ENCODE data around the gene ERICH4. TPM values are rescaled to one million over a fixed set of nuclear protein-coding genes. Genes with fewer than 3 reads are reported as not detected.
A peak's percentile ranks its signal among the peaks of the same experiment; 100 is the strongest.

The ERICH4 gene
- total RNA-seq, 2 experiments from 2014 or later: not detected

DNA sequence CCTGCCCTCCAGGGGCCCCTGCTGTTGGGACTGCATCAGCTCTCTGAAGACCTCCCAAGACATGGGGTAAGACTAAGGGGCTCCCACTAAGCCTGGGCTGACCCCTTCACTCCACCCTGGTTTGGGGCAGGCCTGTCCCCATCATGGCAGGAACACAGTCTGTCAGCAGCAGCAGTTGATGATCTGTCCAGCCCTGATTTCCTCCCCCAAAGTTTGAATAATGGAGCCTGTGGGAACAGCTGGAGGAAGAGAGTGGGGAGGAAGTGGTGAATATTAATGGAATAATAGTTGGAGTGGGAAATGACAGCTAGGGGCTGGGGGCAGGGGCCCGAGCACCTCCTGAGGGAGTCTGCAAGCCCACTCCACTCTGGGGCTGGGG is 14.5 kb upstream of the ERICH4 start:
- no peak for DNase-seq (ENCODE audit: low spot score)
- Histone ChIP-seq H3K9me3 (ENCODE audit: low read length) (no peaks in the 10 kb centered on the region), H3K27ac (ENCODE audit: low read depth, low read length, poor library complexity, severe bottlenecking) (no peak overlapping the region), H2AFZ (ENCODE audit: low read length) (no peak overlapping the region), H3K36me3 (ENCODE audit: insufficient read depth, low read length) (peaks cover 38% of the 10 kb centered on the region), H3K4me1 (ENCODE audit: insufficient read depth, low read length, poor library complexity, severe bottlenecking) (no peaks in the 10 kb centered on the region), H3K79me2 (ENCODE audit: insufficient read depth, low read depth, low read length) (no peaks in the 10 kb centered on the region), H4K20me1 (ENCODE audit: insufficient read depth, low read length) (no peaks in the 10 kb centered on the region), H3K4me3 (ENCODE audit: low read depth, low read length, poor library complexity, severe bottlenecking) (no peak overlapping the region), H3K9me2 (ENCODE audit: insufficient read depth, low read length) (no peaks in the 10 kb centered on the region), H3K4me2 (ENCODE audit: low read length) (no peak overlapping the region)
- intact Hi-C loops (cut with micrococcal nuclease; ENCODE audit: unreplicated experiment): no loop called here
- CTCF ChIA-PET (ENCODE audit: unreplicated experiment): no interaction called here
- no TSS peak for BruUV-seq (replicated peaks)
- TF ChIP-seq EZH2phosphoT487 (IDR thresholded peaks at IDR 0.05; ENCODE audit: borderline replicate concordance, low read depth, low read length) (no peak), CTCF (conservative IDR thresholded peaks at IDR 0.05; ENCODE audit: low read length) (no peak)
- POLR2A ChIA-PET: interaction anchor here (1.4 kb wide), 1 partner anchor 40 kb away, joined by 3 read pairs; no protein-coding TSS in a partner anchor

- Histone ChIP-seq H3K36me3 (ENCODE audit: insufficient read depth, low read length) (peaks cover 35% of the 10 kb centered on the region), H3K4me2 (ENCODE audit: low read length) (no peak overlapping the region), H3K9me2 (ENCODE audit: insufficient read depth, low read length) (no peaks in the 10 kb centered on the region), H3K4me1 (ENCODE audit: insufficient read depth, low read length, poor library complexity, severe bottlenecking) (no peaks in the 10 kb centered on the region), H3K9me3 (ENCODE audit: low read length) (no peaks in the 10 kb centered on the region), H3K4me3 (ENCODE audit: low read depth, low read length, poor library complexity, severe bottlenecking) (no peak overlapping the region), H2AFZ (ENCODE audit: low read length) (no peak overlapping the region), H4K20me1 (ENCODE audit: insufficient read depth, low read length) (no peaks in the 10 kb centered on the region), H3K79me2 (ENCODE audit: insufficient read depth, low read depth, low read length) (no peaks in the 10 kb centered on the region), H3K27ac (ENCODE audit: low read depth, low read length, poor library complexity, severe bottlenecking) (no peak overlapping the region)
- intact Hi-C loops (cut with micrococcal nuclease; ENCODE audit: unreplicated experiment): no loop called here
- POLR2A ChIA-PET: no interaction called here
- BruUV-seq (replicated peaks): no TSS peak
- CTCF ChIA-PET (ENCODE audit: unreplicated experiment): no interaction called here
- DNase-seq (ENCODE audit: low spot score): no peak
- TF ChIP-seq CTCF (conservative IDR thresholded peaks at IDR 0.05; ENCODE audit: low read length) (no peak), EZH2phosphoT487 (IDR thresholded peaks at IDR 0.05; ENCODE audit: borderline replicate concordance, low read depth, low read length) (no peak)
These were observed 12.0 kb upstream of the ERICH4 start for GRCh38 chr19:41430922-41431321.

- no peaks in the 10 kb centered on the region for H3K4me1 ChIP-seq (ENCODE audit: insufficient read depth, low read length, poor library complexity, severe bottlenecking)
- H3K27ac ChIP-seq (ENCODE audit: low read depth, low read length, poor library complexity, severe bottlenecking): no peak overlapping the region
- ChIA-PET CTCF (ENCODE audit: unreplicated experiment) (no interaction called here), POLR2A (no interaction called here)
- no peaks in the 10 kb centered on the region for H3K9me2 ChIP-seq (ENCODE audit: insufficient read depth, low read length)
- H3K4me3 ChIP-seq (ENCODE audit: low read depth, low read length, poor library complexity, severe bottlenecking): no peak overlapping the region
- TSS peak; percentile 61 for BruUV-seq (replicated peaks)
- intact Hi-C loops (cut with micrococcal nuclease; ENCODE audit: unreplicated experiment): no loop called here
- TF ChIP-seq EZH2phosphoT487 (IDR thresholded peaks at IDR 0.05; ENCODE audit: borderline replicate concordance, low read depth, low read length) (no peak), CTCF (conservative IDR thresholded peaks at IDR 0.05; ENCODE audit: low read length) (peak; percentile 60)
- DNase-seq (ENCODE audit: low spot score): no peak
- H3K79me2 ChIP-seq (ENCODE audit: insufficient read depth, low read depth, low read length): no peaks in the 10 kb centered on the region
- H3K9me3 ChIP-seq (ENCODE audit: low read length): no peaks in the 10 kb centered on the region
- peaks cover 41% of the 10 kb centered on the region for H3K36me3 ChIP-seq (ENCODE audit: insufficient read depth, low read length)
- no peaks in the 10 kb centered on the region for H4K20me1 ChIP-seq (ENCODE audit: insufficient read depth, low read length)
- no peak overlapping the region for H2AFZ ChIP-seq (ENCODE audit: low read length)
- no peak overlapping the region for H3K4me2 ChIP-seq (ENCODE audit: low read length)
These were observed 11.2 kb upstream of the ERICH4 start for GRCh38 chr19:41431426-41432386.

Data from OCI-LY7 (cell line).